Head of caudate nucleus (tissue), 42 donors: ENCODE measurements around the gene PLEKHA7.
"Not testable (repeated sequence)": the region's sequence is repeated elsewhere in the genome, so short reads cannot be mapped to it uniquely, and the experiment has no call there.

Experiments used
- DNase-seq, 42 donors: peaks; one replicate each; pipeline versions ENCODE4 v3.0.0 to v3.0.0-alpha.2; 2020 to 2021; ENCODE audit warnings: mixed read lengths in 7 of 42
- intact Hi-C: fragments of 100-400 bp; cut with DNase I; formaldehyde crosslinking; loops from one replicate; pipeline ENCODE4 v1.15.0; 2022

The PLEKHA7 gene

GRCh38 chr11:16897470-16898061, 116.6 kb downstream of the PLEKHA7 start:
- DNase-seq, result peak in 7 of 42 donors; percentile 8 to 44 (median 17)
- intact Hi-C loops, result no loop called here

- peak in 8 of 42 donors; percentile 11 to 53 (median 36) for DNase-seq
- intact Hi-C loops, result no loop called here
Measured at GRCh38 chr11:16896729-16897469, 117.3 kb downstream of the PLEKHA7 start.

DNA sequence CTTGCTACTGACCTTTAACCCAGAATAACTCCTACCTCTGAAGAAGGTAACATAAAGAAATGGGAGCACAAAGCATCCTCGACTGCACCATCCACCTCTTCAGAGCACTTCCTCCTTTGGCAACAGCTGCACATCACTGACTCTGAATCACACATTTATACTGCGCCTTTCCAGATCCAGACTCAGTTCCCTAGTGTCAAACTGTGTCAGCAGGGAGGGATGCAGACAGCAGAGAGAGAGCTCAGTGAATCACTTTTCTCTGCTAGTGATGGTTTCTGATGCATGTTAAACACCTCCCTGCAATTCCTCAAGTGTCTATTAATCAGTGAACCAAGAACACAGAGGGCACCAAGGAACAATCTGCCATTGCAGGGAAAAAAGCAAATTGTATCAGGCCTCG, 118.9 kb downstream of the PLEKHA7 start:
- peak in 30 of 42 donors; percentile 15 to 90 (median 53) for DNase-seq
- intact Hi-C loops, result no loop called here

GRCh38 chr11:16893456-16894066, 120.7 kb downstream of the PLEKHA7 start:
- intact Hi-C loops, result no loop called here
- DNase-seq, result no peak

DNA sequence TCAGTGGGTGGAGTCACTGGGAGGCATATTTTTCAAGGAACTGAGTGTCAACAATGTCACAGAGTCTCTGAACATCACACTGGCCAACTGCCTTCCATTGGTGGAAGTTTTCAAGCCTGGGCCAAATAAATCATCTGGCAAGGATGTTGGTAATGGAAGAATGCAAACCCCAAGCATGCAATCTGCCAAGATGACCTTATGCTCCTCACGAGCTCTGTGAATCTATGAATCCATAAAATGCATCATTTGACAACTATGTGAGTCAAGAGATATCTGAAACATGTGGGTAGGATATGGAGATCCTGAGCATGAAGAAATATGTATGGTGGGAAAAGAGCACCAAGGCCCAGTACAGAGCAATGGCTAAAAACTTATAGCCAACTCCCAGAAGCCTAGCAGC, 122.2 kb downstream of the PLEKHA7 start:
- intact Hi-C loops, result no loop called here

DNA sequence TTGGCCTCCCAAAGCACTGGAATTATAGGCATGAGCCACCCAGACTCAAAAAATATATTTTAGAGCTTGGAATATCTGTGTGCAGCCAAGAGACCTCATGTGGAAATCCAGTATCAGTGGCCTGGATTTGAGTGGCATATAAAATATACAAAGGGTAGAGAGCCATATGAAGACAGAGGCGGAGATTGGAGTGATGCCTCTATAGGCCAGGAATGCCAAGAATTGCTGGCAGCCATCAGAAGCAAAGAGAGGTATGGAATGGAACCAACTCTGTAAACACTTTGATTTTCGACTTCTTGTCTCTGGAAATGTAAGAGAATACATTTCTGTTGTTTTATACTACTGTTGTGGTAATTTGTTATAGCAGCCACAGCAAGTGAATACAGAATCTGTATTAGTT, 123.0 kb downstream of the PLEKHA7 start:
- intact Hi-C loops, result no loop called here
- no peak for DNase-seq

More for the DNA sequence above, 122.2 kb downstream of the PLEKHA7 start:
- DNase-seq, result no peak

DNA sequence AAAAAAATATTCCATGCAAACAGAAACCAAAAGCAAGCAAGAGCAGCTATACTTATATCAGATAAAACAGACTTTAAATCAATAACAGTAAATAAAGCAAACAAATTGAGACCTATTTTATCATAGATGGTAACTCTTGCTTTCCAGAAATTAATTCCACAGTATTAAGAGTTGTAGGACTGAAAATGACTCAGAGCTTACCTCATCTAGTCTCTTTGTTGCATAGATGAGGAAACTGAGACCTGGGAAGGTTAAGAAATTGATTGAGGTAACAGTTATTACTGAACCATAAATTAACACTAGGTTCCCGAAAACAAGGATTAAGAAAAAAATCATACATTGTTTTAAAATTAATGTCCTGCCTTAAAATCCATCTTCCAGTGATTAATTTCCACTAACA, 123.8 kb downstream of the PLEKHA7 start:
- intact Hi-C loops, result no loop called here
- no peak for DNase-seq

GRCh38 chr11:16889905-16890304, 124.3 kb downstream of the PLEKHA7 start:
- intact Hi-C loops, result no loop called here
- DNase-seq, result no peak

DNA sequence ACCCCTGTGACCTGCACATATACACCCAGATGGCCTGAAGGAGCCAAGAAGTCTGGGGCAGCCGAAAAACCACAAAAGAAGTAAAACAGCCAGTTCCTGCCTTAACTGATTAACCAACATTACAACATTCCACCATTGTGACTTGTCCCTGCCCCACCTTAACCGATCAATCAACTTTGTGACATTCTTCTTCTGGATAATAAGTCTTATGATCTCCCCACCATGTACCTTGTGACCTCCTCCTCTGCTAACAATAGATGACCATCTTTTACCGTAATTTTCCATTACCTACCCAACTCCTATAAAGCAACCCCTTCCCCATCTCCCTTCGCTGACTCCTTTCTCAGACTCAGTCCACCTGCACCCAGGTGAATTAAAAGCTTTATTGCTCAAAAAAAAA, 125.2 kb downstream of the PLEKHA7 start:
- intact Hi-C loops, result not testable (repeated sequence)

DNA sequence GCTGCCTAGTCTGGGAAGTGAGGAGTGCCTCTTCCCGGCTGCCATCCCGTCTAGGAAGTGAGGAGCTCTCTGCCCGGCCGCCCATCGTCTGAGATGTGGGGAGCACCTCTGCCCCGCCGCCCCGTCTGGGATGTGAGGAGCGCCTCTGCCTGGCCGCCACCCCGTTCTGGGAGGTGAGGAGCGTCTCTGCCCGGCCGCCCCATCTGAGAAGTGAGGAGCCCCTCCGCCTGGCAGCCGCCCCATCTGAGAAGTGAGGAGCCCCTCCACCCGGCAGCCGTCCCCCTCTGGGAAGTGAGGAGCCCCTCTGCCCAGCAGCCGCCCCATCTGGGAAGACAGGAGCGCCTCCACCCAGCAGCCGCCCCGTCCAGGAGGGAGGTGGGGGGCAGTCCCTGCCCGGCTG, 126.3 kb downstream of the PLEKHA7 start:
- DNase-seq, intact Hi-C loops: not testable (repeated sequence)

More for the DNA sequence above, 125.2 kb downstream of the PLEKHA7 start:
- DNase-seq, result not testable (repeated sequence)

GRCh38 chr11:16883174-16883573, 131.0 kb downstream of the PLEKHA7 start:
- peak in 8 of 42 donors; percentile 15 to 51 (median 23) for DNase-seq
- intact Hi-C loops, result no loop called here

- intact Hi-C loops, result no loop called here
Measured at GRCh38 chr11:16881766-16882165, 132.4 kb downstream of the PLEKHA7 start.

GRCh38 chr11:16881074-16881709, 133.0 kb downstream of the PLEKHA7 start:
- intact Hi-C loops, result no loop called here
- DNase-seq, result peak in 37 of 42 donors; percentile 20 to 79 (median 41)

More at GRCh38 chr11:16881766-16882165, 132.4 kb downstream of the PLEKHA7 start:
- no peak for DNase-seq

DNA sequence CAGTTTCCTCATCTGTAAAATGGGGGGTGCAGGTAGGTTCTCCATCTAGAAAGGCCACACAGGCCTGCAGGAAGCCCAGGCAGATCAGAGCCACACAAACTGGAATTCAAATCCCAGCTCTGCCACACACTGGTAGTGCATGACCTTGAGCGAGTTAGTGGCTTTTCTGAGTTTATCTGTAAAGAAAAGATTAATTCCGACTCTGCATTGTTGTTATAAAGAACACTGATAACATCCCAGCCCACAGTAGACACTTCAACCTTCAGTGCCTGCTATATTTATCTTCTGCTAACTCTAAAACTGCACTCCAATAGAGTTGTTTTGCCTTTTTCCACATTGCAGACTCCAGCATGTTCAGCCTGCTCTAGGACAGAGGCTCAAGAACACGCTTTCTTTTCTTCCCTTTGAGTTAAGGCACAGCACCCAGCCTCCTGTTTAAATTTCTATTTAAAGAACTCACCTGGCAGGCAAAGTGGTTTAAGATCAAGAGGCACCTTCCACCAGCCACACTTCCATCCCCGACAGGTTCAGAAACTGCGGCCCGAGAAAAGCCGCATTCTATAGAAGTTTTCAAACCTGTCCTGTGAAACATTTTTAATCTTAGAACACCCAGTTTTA, 133.9 kb downstream of the PLEKHA7 start:
- no peak for DNase-seq
- intact Hi-C loops, result no loop called here

- intact Hi-C loops, result no loop called here
- no peak for DNase-seq
Measured at GRCh38 chr11:16879690-16880089, 134.5 kb downstream of the PLEKHA7 start.

DNA sequence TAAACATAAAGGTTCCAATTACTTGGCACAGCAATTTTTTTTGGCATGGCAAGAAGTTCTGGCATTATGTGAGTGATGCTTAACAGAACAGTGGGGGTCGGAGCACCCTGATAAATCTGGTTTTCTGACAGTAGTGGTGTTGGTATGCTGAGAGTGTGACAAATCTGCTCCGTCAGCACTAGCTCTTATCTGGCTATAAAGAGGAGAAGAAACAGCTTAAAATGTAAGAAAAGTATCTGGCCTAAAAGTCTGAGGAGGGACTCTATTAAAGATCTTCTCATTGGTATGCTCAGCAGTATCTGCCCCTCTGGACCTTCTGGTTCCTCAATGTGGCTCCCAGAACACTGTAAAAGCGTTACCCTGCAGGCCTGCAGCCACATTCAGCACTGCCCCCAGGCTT, 137.4 kb downstream of the PLEKHA7 start:
- DNase-seq, result no peak
- intact Hi-C loops, result no loop called here

- DNase-seq, result no peak
- intact Hi-C loops, result no loop called here
Measured at GRCh38 chr11:16876053-16876752, 138.0 kb downstream of the PLEKHA7 start.

DNA sequence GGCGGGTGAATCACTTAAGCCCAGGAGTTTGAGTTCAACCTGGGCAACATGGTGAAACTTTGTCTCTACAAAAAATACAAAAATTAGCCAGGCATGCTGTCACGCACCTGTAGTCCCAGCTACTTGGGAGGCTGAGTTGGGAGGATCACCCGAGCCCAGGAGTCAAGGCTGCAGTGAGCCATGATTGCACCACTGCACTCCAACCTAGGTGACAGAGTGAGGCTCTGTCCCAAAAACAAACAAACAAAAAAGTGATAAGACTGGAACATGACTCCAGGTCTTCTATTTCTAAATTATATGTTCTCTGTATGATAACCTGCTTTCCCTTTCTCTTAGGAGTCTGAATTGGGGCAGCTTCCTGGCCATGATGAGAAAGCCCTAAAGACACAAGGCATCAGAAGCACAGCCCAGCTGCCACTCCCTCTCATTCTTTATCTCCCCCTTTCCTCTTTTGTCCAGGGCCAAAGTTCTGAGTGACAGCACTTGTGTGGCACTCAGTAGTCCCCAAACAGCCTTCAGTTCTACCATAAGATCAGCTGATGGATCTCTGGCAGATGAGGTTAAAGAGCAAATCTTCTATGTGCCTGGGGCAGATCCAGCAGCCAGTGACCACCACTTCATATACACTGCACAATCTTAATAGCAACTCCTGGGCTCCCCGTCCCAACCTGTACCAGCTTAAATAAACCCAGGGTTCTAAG, 139.8 kb downstream of the PLEKHA7 start:
- DNase-seq, result no peak
- intact Hi-C loops, result no loop called here
